ENCODE results near the gene PDZD2. TPM values are rescaled to one million over a fixed set of nuclear protein-coding genes. Genes with fewer than 3 reads are reported as not detected.

Gene PDZD2
- total RNA-seq, 4 donors from 2014 or later, result 107 to 195 (median 123) TPM

DNA sequence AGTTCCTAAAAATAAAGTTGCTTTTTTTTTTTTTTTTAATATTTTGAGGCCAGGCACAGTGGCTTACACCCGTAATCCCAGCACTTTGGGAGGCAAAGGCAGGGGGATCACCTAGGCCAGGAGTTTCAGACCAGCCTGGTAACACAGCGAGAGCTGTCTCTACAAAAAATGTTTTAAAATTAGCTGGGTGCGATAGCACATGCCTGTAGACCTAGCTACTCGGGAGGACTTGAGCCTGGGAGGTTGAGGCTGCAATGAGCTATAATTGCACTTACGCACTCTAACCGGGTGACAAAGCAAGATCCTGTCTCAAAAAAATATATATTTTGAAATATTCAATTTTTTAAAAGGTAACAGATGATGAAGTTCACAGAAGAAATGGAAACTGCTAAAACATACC lies 512.3 kb downstream of the PDZD2 start:
- 90% methylated on average over 6 of the region's 6 CpGs for WGBS

GRCh38 chr5:32153723-32154122 lies 514.8 kb downstream of the PDZD2 start:
- H3K27me3 ChIP-seq, result no peaks in the 10 kb centered on the region
- TF ChIP-seq POLR2AphosphoS5 (IDR thresholded peaks at IDR 0.05), result no peak
- no peak for TF ChIP-seq EP300 (IDR thresholded peaks at IDR 0.05)
- no peak for TF ChIP-seq POLR2A (IDR thresholded peaks at IDR 0.05)
- no peak for DNase-seq (ENCODE audit: low spot score in 2 of 2)
- H3K36me3 ChIP-seq, result no peaks in the 10 kb centered on the region
- 58% methylated on average over 3 of the region's 3 CpGs for WGBS
- no peak overlapping the region for H3K27ac ChIP-seq
- peaks cover 70% of the 10 kb centered on the region for H3K4me1 ChIP-seq
- no peaks in the 10 kb centered on the region for H3K9me3 ChIP-seq
- no peak overlapping the region for H3K4me3 ChIP-seq

More for the DNA sequence above, 512.3 kb downstream of the PDZD2 start:
- H3K4me1 ChIP-seq, result peaks cover 84% of the 10 kb centered on the region
- H3K27ac ChIP-seq, result no peak overlapping the region
- no peak for DNase-seq (ENCODE audit: low spot score in 2 of 2)
- H3K36me3 ChIP-seq, result no peaks in the 10 kb centered on the region
- H3K27me3 ChIP-seq, result no peaks in the 10 kb centered on the region
- TF ChIP-seq, protein P1, sequence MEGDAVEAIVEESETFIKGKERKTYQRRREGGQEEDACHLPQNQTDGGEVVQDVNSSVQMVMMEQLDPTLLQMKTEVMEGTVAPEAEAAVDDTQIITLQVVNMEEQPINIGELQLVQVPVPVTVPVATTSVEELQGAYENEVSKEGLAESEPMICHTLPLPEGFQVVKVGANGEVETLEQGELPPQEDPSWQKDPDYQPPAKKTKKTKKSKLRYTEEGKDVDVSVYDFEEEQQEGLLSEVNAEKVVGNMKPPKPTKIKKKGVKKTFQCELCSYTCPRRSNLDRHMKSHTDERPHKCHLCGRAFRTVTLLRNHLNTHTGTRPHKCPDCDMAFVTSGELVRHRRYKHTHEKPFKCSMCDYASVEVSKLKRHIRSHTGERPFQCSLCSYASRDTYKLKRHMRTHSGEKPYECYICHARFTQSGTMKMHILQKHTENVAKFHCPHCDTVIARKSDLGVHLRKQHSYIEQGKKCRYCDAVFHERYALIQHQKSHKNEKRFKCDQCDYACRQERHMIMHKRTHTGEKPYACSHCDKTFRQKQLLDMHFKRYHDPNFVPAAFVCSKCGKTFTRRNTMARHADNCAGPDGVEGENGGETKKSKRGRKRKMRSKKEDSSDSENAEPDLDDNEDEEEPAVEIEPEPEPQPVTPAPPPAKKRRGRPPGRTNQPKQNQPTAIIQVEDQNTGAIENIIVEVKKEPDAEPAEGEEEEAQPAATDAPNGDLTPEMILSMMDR (IDR thresholded peaks at IDR 0.05), result no peak
- TF ChIP-seq EP300 (IDR thresholded peaks at IDR 0.05), result no peak
- no peak for TF ChIP-seq POLR2AphosphoS5 (IDR thresholded peaks at IDR 0.05)
- no peak for TF ChIP-seq POLR2A (IDR thresholded peaks at IDR 0.05)
- H3K9me3 ChIP-seq, result no peaks in the 10 kb centered on the region
- H3K4me3 ChIP-seq, result no peak overlapping the region

DNA sequence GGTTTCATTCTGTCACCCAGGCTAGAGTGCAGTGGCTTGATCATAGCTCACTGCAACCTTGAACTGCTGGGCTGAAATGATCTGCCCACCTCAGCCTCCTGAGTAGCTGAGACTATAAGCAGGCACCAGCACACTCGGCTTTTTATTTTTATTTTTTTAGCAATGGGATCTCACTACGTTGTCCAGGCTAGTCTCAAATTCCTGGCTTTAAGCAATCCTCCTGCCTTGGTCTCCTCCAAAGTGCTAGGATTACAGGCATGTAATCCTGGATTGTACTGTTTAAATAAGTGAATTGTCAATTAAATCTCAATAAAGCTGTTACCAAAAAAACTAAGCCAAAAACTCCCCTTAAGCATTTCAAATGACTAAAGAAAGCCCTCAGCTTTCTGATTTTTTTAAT lies 516.3 kb downstream of the PDZD2 start:
- Histone ChIP-seq H3K9me3 (no peaks in the 10 kb centered on the region), H3K27me3 (no peaks in the 10 kb centered on the region), H3K4me1 (peaks cover 65% of the 10 kb centered on the region), H3K36me3 (no peaks in the 10 kb centered on the region), H3K4me3 (no peak overlapping the region), H3K27ac (no peak overlapping the region)
- 88% methylated on average over 2 of the region's 2 CpGs for WGBS
- DNase-seq (ENCODE audit: low spot score in 2 of 2), result no peak
- no peak for TF ChIP-seq POLR2A (IDR thresholded peaks at IDR 0.05)
- TF ChIP-seq POLR2AphosphoS5 (IDR thresholded peaks at IDR 0.05), result no peak

DNA sequence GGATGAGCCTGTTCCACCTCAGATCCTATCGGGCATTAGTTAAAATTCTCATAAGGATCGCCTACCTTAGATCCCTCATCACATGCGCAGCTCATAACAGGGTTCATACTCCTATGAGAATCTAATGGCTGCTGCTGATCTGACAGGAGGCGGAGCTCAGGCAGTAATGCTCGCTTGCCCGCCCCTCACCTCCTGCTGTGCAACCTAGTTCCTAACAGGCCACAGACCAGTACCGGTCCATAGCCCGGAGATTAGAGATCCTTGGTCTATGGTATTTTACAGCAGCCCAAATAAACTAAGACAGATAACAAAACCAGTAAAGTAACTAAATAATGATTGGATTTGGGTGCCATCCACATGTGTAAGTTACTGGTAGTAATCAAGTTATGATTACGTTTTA lies 517.7 kb downstream of the PDZD2 start:
- no peak overlapping the region for H3K27ac ChIP-seq
- peaks cover 55% of the 10 kb centered on the region for H3K4me1 ChIP-seq
- no peak for DNase-seq (ENCODE audit: low spot score in 2 of 2)
- no peaks in the 10 kb centered on the region for H3K27me3 ChIP-seq
- no peaks in the 10 kb centered on the region for H3K36me3 ChIP-seq
- TF ChIP-seq POLR2AphosphoS5 (IDR thresholded peaks at IDR 0.05) (no peak), POLR2A (IDR thresholded peaks at IDR 0.05) (no peak), EP300 (IDR thresholded peaks at IDR 0.05) (no peak)
- TF ChIP-seq, protein P1 (IDR thresholded peaks at IDR 0.05), result no peak
- WGBS, result 90% methylated on average over 9 of the region's 9 CpGs
- no peak overlapping the region for H3K4me3 ChIP-seq
- no peaks in the 10 kb centered on the region for H3K9me3 ChIP-seq

GRCh38 chr5:32157078-32157477 lies 518.1 kb downstream of the PDZD2 start:
- Histone ChIP-seq H3K27ac (no peak overlapping the region), H3K36me3 (no peaks in the 10 kb centered on the region), H3K4me3 (no peak overlapping the region), H3K9me3 (no peaks in the 10 kb centered on the region), H3K4me1 (peaks cover 51% of the 10 kb centered on the region), H3K27me3 (no peaks in the 10 kb centered on the region)
- 78% methylated on average over 4 of the region's 4 CpGs for WGBS
- no peak for TF ChIP-seq POLR2A (IDR thresholded peaks at IDR 0.05)
- TF ChIP-seq EP300 (IDR thresholded peaks at IDR 0.05), result no peak
- TF ChIP-seq POLR2AphosphoS5 (IDR thresholded peaks at IDR 0.05), result no peak
- TF ChIP-seq, protein P1 (IDR thresholded peaks at IDR 0.05), result no peak
- DNase-seq (ENCODE audit: low spot score in 2 of 2), result no peak

DNA sequence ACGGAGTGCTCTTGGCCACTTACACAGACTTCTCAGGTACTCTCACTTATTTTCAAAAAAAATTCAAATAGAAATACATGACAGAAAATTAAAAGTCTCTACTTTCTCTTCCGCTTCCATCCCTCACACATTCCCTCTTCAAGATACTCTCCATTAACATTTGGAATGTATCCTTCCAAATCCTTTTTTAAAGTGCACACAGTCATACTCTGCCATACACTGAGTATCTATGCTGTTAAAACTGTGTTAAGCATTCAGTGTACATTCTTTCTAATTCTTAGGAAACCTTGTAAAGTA lies 519.7 kb downstream of the PDZD2 start:
- no peak for TF ChIP-seq POLR2A (IDR thresholded peaks at IDR 0.05)
- no peak for TF ChIP-seq POLR2AphosphoS5 (IDR thresholded peaks at IDR 0.05)
- TF ChIP-seq, protein P1 (IDR thresholded peaks at IDR 0.05), result no peak
- TF ChIP-seq EP300 (IDR thresholded peaks at IDR 0.05), result no peak
- DNase-seq (ENCODE audit: low spot score in 2 of 2), result no peak
- H3K4me3 ChIP-seq, result no peak overlapping the region
- no peaks in the 10 kb centered on the region for H3K27me3 ChIP-seq
- H3K36me3 ChIP-seq, result no peaks in the 10 kb centered on the region
- H3K9me3 ChIP-seq, result no peaks in the 10 kb centered on the region
- H3K4me1 ChIP-seq, result peaks cover 38% of the 10 kb centered on the region
- H3K27ac ChIP-seq, result no peak overlapping the region
- 84% methylated on average over 2 of the region's 2 CpGs for WGBS

Measured in suprapubic skin (tissue), 4 donors.